ENCODE data around the gene EPN3. TPM values are rescaled to one million over a fixed set of nuclear protein-coding genes. Genes with fewer than 3 reads are reported as not detected.

EPN3 gene
- total RNA-seq, 2 experiments from 2014 or later, result not detected

DNA sequence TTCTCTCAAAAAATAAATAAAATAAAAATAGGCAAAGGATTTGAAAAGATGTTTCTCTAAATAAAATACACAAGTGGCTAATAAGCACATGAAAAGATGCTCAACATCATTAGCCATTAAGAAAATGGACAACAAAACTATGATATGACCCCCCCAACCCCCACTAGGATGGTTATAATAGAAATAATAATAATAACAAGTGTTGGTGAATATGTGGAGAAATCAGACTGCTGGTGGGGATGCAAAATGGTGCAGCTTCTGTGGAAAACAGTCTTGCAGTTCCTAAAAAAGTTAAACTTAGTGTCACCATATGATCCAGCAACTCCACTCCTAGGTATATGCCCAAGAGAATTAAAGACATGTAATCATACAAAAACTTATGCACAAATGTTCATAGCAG is 33.3 kb upstream of the EPN3 start:
- no peak overlapping the region for H3K4me3 Mint-ChIP-seq
- H3K9me3 Mint-ChIP-seq, result no peaks in the 10 kb centered on the region
- peaks cover 6% of the 10 kb centered on the region for H3K4me1 Mint-ChIP-seq (ENCODE audit: low read depth)
- no peak for DNase-seq
- intact Hi-C loops (cut with micrococcal nuclease), result no loop called here
- CTCF ChIA-PET, result no interaction called here
- H3K36me3 Mint-ChIP-seq, result no peaks in the 10 kb centered on the region
- no peak overlapping the region for H3K27ac Mint-ChIP-seq
- H3K27me3 Mint-ChIP-seq, result peaks cover 2% of the 10 kb centered on the region
- POLR2A ChIA-PET, result no interaction called here

GRCh38 chr17:50499721-50500120 is 32.8 kb upstream of the EPN3 start:
- CTCF ChIA-PET, result interaction anchor here (1.6 to 1.8 kb wide), 2 partner anchors 10 to 16 kb away, joined by 4 to 10 read pairs; no protein-coding TSS in a partner anchor
- peaks cover 10% of the 10 kb centered on the region for H3K4me1 Mint-ChIP-seq (ENCODE audit: low read depth)
- peaks cover 2% of the 10 kb centered on the region for H3K27me3 Mint-ChIP-seq
- no peak for DNase-seq
- intact Hi-C loops (cut with micrococcal nuclease), result no loop called here
- H3K27ac Mint-ChIP-seq, result no peak overlapping the region
- no peak overlapping the region for H3K4me3 Mint-ChIP-seq
- H3K36me3 Mint-ChIP-seq, result no peaks in the 10 kb centered on the region
- POLR2A ChIA-PET, result no interaction called here
- no peaks in the 10 kb centered on the region for H3K9me3 Mint-ChIP-seq

DNA sequence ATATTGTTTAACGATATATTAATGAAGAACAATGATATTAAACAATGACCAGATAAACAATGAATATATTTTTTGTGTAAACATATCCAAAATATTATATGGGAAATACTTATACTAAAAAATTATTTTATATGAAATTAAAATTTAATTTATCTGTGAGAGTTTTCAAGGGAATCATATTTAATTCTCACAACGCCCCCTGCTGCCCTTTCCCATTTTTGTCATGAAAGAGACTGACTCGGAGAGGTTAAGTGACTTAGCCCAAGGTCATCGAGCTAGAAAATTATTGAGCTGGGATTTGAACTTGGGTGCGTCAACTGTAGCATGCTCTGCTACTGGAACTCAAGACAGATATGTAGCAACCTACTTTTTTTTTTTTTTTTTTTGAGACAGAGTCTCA is 31.5 kb upstream of the EPN3 start:
- POLR2A ChIA-PET, result no interaction called here

DNA sequence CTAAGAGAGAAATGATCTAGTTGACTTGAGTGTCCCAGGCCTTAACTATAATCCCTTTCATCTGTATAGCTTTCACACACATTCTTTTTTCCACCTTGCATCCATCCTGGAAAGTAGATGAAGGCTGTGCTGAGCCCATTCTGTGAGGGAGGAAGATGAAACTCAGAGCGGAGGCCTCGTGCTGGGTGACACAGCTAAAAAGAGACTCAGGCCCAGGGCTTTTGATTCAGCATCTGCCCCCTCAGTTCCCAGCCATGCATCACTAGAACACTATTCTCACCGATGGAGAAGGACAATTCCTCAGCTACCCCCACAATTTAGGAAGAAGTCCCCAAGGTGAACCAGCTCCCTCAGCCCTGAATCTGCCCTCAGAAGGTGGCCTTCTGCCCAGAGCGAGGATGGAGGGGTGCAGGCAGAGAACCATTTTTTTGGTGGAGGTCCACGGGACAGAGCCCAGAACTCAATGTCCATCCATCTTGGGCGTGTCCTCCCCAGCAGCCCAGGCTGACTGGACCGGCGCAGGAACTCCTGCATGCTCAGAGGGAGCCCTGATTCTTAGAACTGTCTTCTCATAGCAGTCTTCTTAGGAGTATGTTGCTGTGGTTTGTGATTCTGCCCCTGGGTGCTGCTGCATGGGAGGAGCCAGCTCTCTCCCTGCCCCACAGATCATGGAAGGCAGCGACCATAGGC is 30.1 kb upstream of the EPN3 start:
- DNase-seq, result no peak
- no peaks in the 10 kb centered on the region for H3K36me3 Mint-ChIP-seq
- peaks cover 12% of the 10 kb centered on the region for H3K4me1 Mint-ChIP-seq (ENCODE audit: low read depth)
- H3K27ac Mint-ChIP-seq, result no peak overlapping the region
- H3K4me3 Mint-ChIP-seq, result no peak overlapping the region
- H3K9me3 Mint-ChIP-seq, result no peaks in the 10 kb centered on the region
- ChIA-PET POLR2A (interaction anchor here (0.9 kb wide), 1 partner anchor 9 kb away, joined by 3 read pairs; no protein-coding TSS in a partner anchor), CTCF (interaction anchor here (0.9 to 4.6 kb wide), 7 partner anchors 14 to 39 kb away, joined by 3 to 30 read pairs (median 3); partner anchors contain the start of genes EPN3 and RSAD1)
- intact Hi-C loops (cut with micrococcal nuclease), result no loop called here
- H3K27me3 Mint-ChIP-seq, result no peaks in the 10 kb centered on the region

More for the DNA sequence above, 31.5 kb upstream of the EPN3 start:
- peaks cover 12% of the 10 kb centered on the region for H3K4me1 Mint-ChIP-seq (ENCODE audit: low read depth)
- H3K9me3 Mint-ChIP-seq, result no peaks in the 10 kb centered on the region
- intact Hi-C loops (cut with micrococcal nuclease), result no loop called here
- DNase-seq, result peak; percentile 49
- H3K27me3 Mint-ChIP-seq, result peaks cover 2% of the 10 kb centered on the region
- H3K4me3 Mint-ChIP-seq, result no peak overlapping the region
- no peaks in the 10 kb centered on the region for H3K36me3 Mint-ChIP-seq
- CTCF ChIA-PET, result interaction anchor here (0.7 to 4.6 kb wide), 14 partner anchors 8 to 301 kb away, joined by 3 to 30 read pairs (median 4); partner anchors contain the start of gene RSAD1
- H3K27ac Mint-ChIP-seq, result no peak overlapping the region

DNA sequence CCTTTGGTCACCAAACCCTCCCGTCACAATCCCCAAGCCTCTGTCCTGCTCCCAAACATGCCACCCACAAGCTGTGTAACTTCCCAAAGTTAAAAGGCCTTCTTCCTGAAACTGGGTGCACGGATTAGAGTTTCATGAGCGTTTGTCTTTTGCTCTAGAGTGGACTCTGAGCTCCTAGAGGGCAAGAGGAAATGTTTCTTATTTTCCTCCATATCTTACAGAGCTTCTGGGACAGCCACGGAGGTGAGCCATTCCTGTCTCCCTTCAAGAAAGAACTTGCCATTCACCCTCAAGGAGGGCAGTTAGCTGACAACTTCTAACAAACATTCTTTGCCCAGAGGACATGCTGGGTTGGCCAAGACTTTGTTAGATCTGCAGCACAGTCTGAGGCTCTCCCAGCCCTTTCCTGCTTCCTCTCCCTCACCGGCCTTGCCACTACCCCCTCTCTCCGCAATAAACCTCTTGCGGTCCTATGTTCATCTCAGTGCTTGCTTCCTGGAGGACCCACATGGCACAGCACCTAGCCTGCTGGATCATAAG is 26.9 kb upstream of the EPN3 start:
- no peaks in the 10 kb centered on the region for H3K36me3 Mint-ChIP-seq
- intact Hi-C loops (cut with micrococcal nuclease), result no loop called here
- no peak overlapping the region for H3K4me3 Mint-ChIP-seq
- no peak overlapping the region for H3K27ac Mint-ChIP-seq
- no peak for DNase-seq
- ChIA-PET POLR2A (interaction anchor here (1.0 kb wide), 1 partner anchor 10 kb away, joined by 3 read pairs; no protein-coding TSS in a partner anchor), CTCF (interaction anchor here (0.8 to 1.8 kb wide), 5 partner anchors 18 to 123 kb away, joined by 3 to 5 read pairs (median 4); partner anchors contain the start of genes LRRC59 and RSAD1)
- H3K4me1 Mint-ChIP-seq (ENCODE audit: low read depth), result peaks cover 30% of the 10 kb centered on the region
- no peaks in the 10 kb centered on the region for H3K27me3 Mint-ChIP-seq
- H3K9me3 Mint-ChIP-seq, result no peaks in the 10 kb centered on the region

- intact Hi-C loops (cut with micrococcal nuclease), result no loop called here
- DNase-seq, result no peak
- POLR2A ChIA-PET, result interaction anchor here (1.0 kb wide), 1 partner anchor 9 kb away, joined by 3 read pairs; no protein-coding TSS in a partner anchor
- H3K9me3 Mint-ChIP-seq, result no peaks in the 10 kb centered on the region
- H3K4me1 Mint-ChIP-seq (ENCODE audit: low read depth), result peaks cover 36% of the 10 kb centered on the region
- no peaks in the 10 kb centered on the region for H3K27me3 Mint-ChIP-seq
- H3K36me3 Mint-ChIP-seq, result no peaks in the 10 kb centered on the region
- H3K27ac Mint-ChIP-seq, result no peak overlapping the region
- CTCF ChIA-PET, result interaction anchor here (1.0 to 1.8 kb wide), 5 partner anchors 18 to 306 kb away, joined by 3 to 5 read pairs (median 4); partner anchors contain the start of genes LRRC59 and RSAD1
- no peak overlapping the region for H3K4me3 Mint-ChIP-seq
Observed at GRCh38 chr17:50506298-50506697, 26.2 kb upstream of the EPN3 start.

DNA sequence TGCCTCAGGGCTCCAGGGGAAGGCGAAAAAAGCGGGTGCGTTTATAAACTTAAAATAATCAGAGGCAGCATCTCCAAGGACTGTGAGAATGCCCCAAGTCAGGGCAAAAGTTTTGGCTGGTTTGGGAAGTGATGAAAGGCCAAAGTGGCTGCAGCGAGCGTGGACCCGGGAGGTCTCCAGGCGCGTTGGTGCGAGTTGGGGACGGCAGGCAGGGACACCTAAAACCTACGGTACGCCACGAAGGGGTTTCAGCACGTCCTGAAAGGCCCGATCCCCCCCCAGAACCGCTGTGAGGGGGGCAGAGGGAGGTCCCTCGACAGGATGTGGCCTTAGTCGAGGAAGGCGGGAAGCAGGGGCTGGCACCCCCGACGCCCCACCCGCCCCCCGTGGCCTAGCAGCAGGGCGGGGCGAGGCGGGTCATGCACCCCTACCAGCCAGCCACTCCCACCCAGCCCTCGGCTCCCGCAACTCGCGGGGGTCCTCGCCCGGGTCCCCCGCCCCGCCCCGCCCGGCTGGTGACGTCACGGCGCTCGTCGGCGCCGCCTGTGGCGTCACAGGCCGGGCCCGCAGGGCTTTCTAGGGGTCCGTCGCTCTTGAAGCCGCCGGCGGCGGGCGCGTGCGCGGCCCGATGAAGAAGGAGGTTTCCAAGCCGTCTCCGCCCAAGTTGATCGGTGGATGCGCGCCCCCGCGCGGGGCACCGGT is 24.5 kb upstream of the EPN3 start, which contains the start of gene MYCBPAP:
Gene MYCBPAP (plus strand): TSS at position 569 of the 702 bp plus-strand sequence. CDS start 236 bp downstream, outside the sequence.
- Mint-ChIP-seq H3K4me1 (ENCODE audit: low read depth) (peaks cover 49% of the 10 kb centered on the region), H3K36me3 (no peaks in the 10 kb centered on the region), H3K27ac (peak within 1 kb of the TSS; percentile 82), H3K4me3 (peak within 1 kb of the TSS; percentile 95), H3K9me3 (no peaks in the 10 kb centered on the region), H3K27me3 (no peaks in the 10 kb centered on the region)
- intact Hi-C loops (cut with micrococcal nuclease), result no loop called here
- DNase-seq, result peak; percentile 90
- ChIA-PET CTCF (interaction anchor here (1.2 to 1.4 kb wide), 2 partner anchors 29 to 34 kb away, joined by 3 to 7 read pairs; partner anchors contain the start of gene RSAD1), POLR2A (no interaction called here)

DNA sequence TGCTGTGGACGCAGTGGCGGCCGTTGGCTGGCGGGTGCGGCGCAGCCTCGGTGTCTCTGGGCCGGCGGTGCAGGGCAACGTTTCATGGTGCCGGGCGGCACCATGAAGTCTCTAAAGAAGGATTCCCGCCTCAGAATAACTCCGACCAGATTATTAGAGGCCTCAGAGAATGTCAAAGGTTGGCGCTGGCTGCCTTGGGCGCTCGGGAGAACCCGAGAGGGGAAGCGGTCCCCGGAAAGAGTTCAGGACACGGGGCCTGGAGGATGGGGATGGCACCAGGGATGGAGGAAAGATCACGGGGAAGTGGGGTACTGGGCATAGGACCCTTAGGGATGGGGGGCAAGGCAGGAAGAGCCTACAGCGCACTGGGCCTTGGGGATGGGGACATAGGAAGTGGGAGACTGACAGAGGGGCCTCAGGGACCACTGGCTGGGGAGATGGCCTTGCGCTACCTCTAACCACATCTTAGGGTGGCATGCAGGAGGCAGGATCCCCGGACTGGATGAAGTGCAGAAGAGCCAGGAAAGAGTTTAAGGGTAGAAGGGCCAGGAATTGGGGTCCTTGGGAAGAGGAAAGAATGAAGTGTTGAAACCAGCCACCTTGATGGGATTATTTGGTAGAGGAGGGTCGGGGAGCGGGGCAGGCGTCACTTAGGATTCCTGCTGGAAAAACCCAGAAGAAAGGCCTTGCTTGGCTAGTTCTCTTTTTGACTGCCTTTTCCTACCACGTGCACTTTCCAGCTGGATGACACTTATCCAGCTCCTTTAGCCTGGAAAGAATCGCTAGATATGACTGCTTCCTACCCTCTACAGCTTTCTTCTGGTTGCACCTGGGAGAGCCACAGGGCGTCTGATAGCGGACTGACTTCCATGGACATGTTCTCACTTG is 23.7 kb upstream of the EPN3 start:
- CTCF ChIA-PET, result interaction anchor here (0.7 to 1.8 kb wide), 3 partner anchors 8 to 27 kb away, joined by 4 to 5 read pairs (median 5); no protein-coding TSS in a partner anchor
- intact Hi-C loops (cut with micrococcal nuclease), result no loop called here
- H3K4me3 Mint-ChIP-seq, result peak overlapping the region; percentile 95
- peaks cover 45% of the 10 kb centered on the region for H3K4me1 Mint-ChIP-seq (ENCODE audit: low read depth)
- POLR2A ChIA-PET, result interaction anchor here (1.9 kb wide), 1 partner anchor 163 kb away, joined by 4 read pairs; the partner anchor contains the start of gene XYLT2
- no peaks in the 10 kb centered on the region for H3K36me3 Mint-ChIP-seq
- H3K27ac Mint-ChIP-seq, result peak overlapping the region; percentile 81
- H3K9me3 Mint-ChIP-seq, result no peaks in the 10 kb centered on the region
- DNase-seq, result no peak
- H3K27me3 Mint-ChIP-seq, result no peaks in the 10 kb centered on the region

GRCh38 chr17:50511058-50511457 is 21.5 kb upstream of the EPN3 start:
- Mint-ChIP-seq H3K4me1 (ENCODE audit: low read depth) (peaks cover 37% of the 10 kb centered on the region), H3K27ac (peak overlapping the region; percentile 75), H3K9me3 (no peaks in the 10 kb centered on the region), H3K36me3 (no peaks in the 10 kb centered on the region), H3K4me3 (peak overlapping the region; percentile 25), H3K27me3 (no peaks in the 10 kb centered on the region)
- intact Hi-C loops (cut with micrococcal nuclease), result loop anchor here (1.0 to 2.0 kb wide), 4 partner anchors 23 to 32 kb away; partner anchors contain the start of gene RSAD1
- ChIA-PET CTCF (interaction anchor here (1.0 to 2.3 kb wide), 7 partner anchors 10 to 115 kb away, joined by 3 to 10 read pairs (median 6); partner anchors contain the start of gene EPN3), POLR2A (interaction anchor here (0.8 to 1.9 kb wide), 5 partner anchors 8 to 165 kb away, joined by 3 to 4 read pairs (median 3); partner anchors contain the start of gene XYLT2)
- peak; percentile 80 for DNase-seq

- no peak for DNase-seq
- intact Hi-C loops (cut with micrococcal nuclease), result no loop called here
- no peak overlapping the region for H3K27ac Mint-ChIP-seq
- H3K4me3 Mint-ChIP-seq, result no peak overlapping the region
- peaks cover 42% of the 10 kb centered on the region for H3K4me1 Mint-ChIP-seq (ENCODE audit: low read depth)
- ChIA-PET CTCF (no interaction called here), POLR2A (no interaction called here)
- no peaks in the 10 kb centered on the region for H3K36me3 Mint-ChIP-seq
- no peaks in the 10 kb centered on the region for H3K27me3 Mint-ChIP-seq
- no peaks in the 10 kb centered on the region for H3K9me3 Mint-ChIP-seq
Observed at GRCh38 chr17:50513495-50513894, 19.0 kb upstream of the EPN3 start.

DNA sequence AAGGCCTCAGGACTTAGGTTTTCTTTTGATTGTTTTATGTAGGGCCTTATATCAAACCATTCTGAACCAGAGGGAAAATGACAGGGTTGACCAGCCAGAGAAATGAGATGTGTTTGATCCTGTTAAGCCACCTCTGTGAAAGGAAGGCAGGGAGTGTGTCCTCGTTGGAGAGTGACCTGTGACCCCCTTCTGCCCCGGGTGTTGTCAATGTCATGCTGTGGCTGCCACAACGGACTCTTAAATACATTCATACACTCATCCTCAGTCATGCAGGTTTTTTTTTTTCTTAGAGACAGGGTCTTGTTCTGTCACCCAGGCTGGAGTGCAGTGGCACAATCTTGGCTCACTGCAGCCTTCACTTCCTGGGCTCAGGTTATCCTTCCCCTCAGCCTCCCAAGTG is 18.1 kb upstream of the EPN3 start:
- H3K9me3 Mint-ChIP-seq, result no peaks in the 10 kb centered on the region
- CTCF ChIA-PET, result no interaction called here
- POLR2A ChIA-PET, result no interaction called here
- intact Hi-C loops (cut with micrococcal nuclease), result no loop called here
- H3K36me3 Mint-ChIP-seq, result no peaks in the 10 kb centered on the region
- H3K27ac Mint-ChIP-seq, result no peak overlapping the region
- no peak overlapping the region for H3K4me3 Mint-ChIP-seq
- no peak for DNase-seq
- H3K27me3 Mint-ChIP-seq, result no peaks in the 10 kb centered on the region
- peaks cover 37% of the 10 kb centered on the region for H3K4me1 Mint-ChIP-seq (ENCODE audit: low read depth)

Data from activated CD4-positive, alpha-beta memory T cell treated with anti-CD3 and anti-CD28 coated beads for 36 hours (primary cell).